MM.1S (cell line): ENCODE results near the gene SERPINB7.

Source experiments
- EZH2 ChIP-seq: fragments of 300-600 bp; sonication (generic); optimal IDR thresholded peaks from 2 replicates; pipeline ENCODE3; 2017; ENCODE audit warnings: low read depth, mild to moderate bottlenecking, antibody characterized with exemption, low read length, mixed read lengths
- TF ChIP-seq, protein P1 (sequence below): fragments of 300-600 bp; sonication (generic); IDR thresholded peaks from 2 replicates; pipeline ENCODE4 v1.5.1; 2016; ENCODE audit warnings: antibody characterized with exemption, low read length, mixed read lengths

GRCh38 chr18:63763831-63764600 is 11.2 kb upstream of the SERPINB7 start:
- TF ChIP-seq, protein P1, sequence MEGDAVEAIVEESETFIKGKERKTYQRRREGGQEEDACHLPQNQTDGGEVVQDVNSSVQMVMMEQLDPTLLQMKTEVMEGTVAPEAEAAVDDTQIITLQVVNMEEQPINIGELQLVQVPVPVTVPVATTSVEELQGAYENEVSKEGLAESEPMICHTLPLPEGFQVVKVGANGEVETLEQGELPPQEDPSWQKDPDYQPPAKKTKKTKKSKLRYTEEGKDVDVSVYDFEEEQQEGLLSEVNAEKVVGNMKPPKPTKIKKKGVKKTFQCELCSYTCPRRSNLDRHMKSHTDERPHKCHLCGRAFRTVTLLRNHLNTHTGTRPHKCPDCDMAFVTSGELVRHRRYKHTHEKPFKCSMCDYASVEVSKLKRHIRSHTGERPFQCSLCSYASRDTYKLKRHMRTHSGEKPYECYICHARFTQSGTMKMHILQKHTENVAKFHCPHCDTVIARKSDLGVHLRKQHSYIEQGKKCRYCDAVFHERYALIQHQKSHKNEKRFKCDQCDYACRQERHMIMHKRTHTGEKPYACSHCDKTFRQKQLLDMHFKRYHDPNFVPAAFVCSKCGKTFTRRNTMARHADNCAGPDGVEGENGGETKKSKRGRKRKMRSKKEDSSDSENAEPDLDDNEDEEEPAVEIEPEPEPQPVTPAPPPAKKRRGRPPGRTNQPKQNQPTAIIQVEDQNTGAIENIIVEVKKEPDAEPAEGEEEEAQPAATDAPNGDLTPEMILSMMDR: no peak
- TF ChIP-seq EZH2: no peak
